ENCODE results near the gene AP3B1. TPM values are rescaled to one million over a fixed set of nuclear protein-coding genes. Genes with fewer than 3 reads are reported as not detected.

The AP3B1 gene
- total and polyA plus RNA-seq, 2 experiments from 2014 or later, result 32.1 to 46.3 TPM

DNA sequence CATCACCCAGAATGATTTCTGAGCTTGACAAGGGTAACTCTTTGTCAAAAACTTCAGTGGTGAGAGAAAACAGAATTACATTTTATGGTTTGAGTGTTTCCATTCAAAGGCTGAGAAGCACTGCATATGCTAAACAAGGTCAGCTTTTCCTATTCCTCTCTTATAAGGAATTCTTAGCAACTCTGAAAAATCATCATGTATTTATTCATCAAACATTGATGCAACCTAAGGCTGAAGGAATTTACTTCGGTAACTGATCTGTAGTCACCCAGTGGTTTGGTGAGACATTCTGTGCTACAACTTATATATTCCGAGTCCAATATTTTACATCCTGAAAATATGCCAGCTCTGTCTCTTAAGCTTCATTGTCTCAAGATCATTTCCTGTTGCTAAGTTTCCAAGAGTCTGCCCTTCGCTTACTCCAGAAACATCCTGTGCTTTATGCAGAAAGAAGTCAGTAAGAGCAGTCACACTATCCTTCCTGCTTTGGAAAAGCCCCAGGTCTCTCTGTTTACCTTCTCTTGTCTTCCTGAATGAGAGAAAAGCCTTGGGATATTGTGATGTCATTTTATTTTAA is 341.8 kb downstream of the AP3B1 start:
- no peaks in the 10 kb centered on the region for H3K36me3 Mint-ChIP-seq (ENCODE audit: low read depth)
- no peak for ATAC-seq
- no peaks in the 10 kb centered on the region for H3K9me3 Mint-ChIP-seq
- peaks cover 47% of the 10 kb centered on the region for H3K27me3 ChIP-seq (ENCODE audit: insufficient read depth)
- H3K4me3 Mint-ChIP-seq, result no peak overlapping the region
- TF ChIP-seq, protein P1, sequence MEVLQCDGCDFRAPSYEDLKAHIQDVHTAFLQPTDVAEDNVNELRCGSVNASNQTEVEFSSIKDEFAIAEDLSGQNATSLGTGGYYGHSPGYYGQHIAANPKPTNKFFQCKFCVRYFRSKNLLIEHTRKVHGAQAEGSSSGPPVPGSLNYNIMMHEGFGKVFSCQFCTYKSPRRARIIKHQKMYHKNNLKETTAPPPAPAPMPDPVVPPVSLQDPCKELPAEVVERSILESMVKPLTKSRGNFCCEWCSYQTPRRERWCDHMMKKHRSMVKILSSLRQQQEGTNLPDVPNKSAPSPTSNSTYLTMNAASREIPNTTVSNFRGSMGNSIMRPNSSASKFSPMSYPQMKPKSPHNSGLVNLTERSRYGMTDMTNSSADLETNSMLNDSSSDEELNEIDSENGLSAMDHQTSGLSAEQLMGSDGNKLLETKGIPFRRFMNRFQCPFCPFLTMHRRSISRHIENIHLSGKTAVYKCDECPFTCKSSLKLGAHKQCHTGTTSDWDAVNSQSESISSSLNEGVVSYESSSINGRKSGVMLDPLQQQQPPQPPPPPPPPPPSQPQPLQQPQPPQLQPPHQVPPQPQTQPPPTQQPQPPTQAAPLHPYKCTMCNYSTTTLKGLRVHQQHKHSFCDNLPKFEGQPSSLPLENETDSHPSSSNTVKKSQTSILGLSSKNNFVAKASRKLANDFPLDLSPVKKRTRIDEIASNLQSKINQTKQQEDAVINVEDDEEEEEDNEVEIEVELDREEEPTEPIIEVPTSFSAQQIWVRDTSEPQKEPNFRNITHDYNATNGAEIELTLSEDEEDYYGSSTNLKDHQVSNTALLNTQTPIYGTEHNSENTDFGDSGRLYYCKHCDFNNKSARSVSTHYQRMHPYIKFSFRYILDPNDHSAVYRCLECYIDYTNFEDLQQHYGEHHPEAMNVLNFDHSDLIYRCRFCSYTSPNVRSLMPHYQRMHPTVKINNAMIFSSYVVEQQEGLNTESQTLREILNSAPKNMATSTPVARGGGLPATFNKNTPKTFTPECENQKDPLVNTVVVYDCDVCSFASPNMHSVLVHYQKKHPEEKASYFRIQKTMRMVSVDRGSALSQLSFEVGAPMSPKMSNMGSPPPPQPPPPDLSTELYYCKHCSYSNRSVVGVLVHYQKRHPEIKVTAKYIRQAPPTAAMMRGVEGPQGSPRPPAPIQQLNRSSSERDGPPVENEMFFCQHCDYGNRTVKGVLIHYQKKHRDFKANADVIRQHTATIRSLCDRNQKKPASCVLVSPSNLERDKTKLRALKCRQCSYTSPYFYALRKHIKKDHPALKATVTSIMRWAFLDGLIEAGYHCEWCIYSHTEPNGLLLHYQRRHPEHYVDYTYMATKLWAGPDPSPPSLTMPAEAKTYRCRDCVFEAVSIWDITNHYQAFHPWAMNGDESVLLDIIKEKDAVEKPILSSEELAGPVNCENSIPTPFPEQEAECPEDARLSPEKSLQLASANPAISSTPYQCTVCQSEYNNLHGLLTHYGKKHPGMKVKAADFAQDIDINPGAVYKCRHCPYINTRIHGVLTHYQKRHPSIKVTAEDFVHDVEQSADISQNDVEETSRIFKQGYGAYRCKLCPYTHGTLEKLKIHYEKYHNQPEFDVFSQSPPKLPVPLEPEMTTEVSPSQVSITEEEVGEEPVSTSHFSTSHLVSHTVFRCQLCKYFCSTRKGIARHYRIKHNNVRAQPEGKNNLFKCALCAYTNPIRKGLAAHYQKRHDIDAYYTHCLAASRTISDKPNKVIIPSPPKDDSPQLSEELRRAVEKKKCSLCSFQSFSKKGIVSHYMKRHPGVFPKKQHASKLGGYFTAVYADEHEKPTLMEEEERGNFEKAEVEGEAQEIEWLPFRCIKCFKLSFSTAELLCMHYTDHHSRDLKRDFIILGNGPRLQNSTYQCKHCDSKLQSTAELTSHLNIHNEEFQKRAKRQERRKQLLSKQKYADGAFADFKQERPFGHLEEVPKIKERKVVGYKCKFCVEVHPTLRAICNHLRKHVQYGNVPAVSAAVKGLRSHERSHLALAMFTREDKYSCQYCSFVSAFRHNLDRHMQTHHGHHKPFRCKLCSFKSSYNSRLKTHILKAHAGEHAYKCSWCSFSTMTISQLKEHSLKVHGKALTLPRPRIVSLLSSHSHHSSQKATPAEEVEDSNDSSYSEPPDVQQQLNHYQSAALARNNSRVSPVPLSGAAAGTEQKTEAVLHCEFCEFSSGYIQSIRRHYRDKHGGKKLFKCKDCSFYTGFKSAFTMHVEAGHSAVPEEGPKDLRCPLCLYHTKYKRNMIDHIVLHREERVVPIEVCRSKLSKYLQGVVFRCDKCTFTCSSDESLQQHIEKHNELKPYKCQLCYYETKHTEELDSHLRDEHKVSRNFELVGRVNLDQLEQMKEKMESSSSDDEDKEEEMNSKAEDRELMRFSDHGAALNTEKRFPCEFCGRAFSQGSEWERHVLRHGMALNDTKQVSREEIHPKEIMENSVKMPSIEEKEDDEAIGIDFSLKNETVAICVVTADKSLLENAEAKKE (CRISPR knock-in tag; IDR thresholded peaks at IDR 0.05), result no peak
- TF ChIP-seq STAT1 (IDR thresholded peaks at IDR 0.05; ENCODE audit: unreplicated experiment), result no peak
- no peak for TF ChIP-seq ZNF331 (CRISPR knock-in tag; IDR thresholded peaks at IDR 0.05; ENCODE audit: low read depth)
- TF ChIP-seq, protein P2, sequence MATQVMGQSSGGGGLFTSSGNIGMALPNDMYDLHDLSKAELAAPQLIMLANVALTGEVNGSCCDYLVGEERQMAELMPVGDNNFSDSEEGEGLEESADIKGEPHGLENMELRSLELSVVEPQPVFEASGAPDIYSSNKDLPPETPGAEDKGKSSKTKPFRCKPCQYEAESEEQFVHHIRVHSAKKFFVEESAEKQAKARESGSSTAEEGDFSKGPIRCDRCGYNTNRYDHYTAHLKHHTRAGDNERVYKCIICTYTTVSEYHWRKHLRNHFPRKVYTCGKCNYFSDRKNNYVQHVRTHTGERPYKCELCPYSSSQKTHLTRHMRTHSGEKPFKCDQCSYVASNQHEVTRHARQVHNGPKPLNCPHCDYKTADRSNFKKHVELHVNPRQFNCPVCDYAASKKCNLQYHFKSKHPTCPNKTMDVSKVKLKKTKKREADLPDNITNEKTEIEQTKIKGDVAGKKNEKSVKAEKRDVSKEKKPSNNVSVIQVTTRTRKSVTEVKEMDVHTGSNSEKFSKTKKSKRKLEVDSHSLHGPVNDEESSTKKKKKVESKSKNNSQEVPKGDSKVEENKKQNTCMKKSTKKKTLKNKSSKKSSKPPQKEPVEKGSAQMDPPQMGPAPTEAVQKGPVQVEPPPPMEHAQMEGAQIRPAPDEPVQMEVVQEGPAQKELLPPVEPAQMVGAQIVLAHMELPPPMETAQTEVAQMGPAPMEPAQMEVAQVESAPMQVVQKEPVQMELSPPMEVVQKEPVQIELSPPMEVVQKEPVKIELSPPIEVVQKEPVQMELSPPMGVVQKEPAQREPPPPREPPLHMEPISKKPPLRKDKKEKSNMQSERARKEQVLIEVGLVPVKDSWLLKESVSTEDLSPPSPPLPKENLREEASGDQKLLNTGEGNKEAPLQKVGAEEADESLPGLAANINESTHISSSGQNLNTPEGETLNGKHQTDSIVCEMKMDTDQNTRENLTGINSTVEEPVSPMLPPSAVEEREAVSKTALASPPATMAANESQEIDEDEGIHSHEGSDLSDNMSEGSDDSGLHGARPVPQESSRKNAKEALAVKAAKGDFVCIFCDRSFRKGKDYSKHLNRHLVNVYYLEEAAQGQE (IDR thresholded peaks at IDR 0.05; ENCODE audit: unreplicated experiment), result no peak
- TF ChIP-seq CREB1 (CRISPR knock-in tag; IDR thresholded peaks at IDR 0.05; ENCODE audit: low read depth), result no peak
- TF ChIP-seq EZH2 (IDR thresholded peaks at IDR 0.05; ENCODE audit: low read depth, unreplicated experiment), result no peak
- TF ChIP-seq, protein P3, sequence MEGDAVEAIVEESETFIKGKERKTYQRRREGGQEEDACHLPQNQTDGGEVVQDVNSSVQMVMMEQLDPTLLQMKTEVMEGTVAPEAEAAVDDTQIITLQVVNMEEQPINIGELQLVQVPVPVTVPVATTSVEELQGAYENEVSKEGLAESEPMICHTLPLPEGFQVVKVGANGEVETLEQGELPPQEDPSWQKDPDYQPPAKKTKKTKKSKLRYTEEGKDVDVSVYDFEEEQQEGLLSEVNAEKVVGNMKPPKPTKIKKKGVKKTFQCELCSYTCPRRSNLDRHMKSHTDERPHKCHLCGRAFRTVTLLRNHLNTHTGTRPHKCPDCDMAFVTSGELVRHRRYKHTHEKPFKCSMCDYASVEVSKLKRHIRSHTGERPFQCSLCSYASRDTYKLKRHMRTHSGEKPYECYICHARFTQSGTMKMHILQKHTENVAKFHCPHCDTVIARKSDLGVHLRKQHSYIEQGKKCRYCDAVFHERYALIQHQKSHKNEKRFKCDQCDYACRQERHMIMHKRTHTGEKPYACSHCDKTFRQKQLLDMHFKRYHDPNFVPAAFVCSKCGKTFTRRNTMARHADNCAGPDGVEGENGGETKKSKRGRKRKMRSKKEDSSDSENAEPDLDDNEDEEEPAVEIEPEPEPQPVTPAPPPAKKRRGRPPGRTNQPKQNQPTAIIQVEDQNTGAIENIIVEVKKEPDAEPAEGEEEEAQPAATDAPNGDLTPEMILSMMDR (conservative IDR thresholded peaks at IDR 0.05; ENCODE audit: low read depth in 2 of 2), result no peak
- TF ChIP-seq, protein P4, sequence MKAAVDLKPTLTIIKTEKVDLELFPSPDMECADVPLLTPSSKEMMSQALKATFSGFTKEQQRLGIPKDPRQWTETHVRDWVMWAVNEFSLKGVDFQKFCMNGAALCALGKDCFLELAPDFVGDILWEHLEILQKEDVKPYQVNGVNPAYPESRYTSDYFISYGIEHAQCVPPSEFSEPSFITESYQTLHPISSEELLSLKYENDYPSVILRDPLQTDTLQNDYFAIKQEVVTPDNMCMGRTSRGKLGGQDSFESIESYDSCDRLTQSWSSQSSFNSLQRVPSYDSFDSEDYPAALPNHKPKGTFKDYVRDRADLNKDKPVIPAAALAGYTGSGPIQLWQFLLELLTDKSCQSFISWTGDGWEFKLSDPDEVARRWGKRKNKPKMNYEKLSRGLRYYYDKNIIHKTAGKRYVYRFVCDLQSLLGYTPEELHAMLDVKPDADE (IDR thresholded peaks at IDR 0.05), result no peak
- TF ChIP-seq EZH2phosphoT487 (IDR thresholded peaks at IDR 0.05; ENCODE audit: unreplicated experiment), result no peak
- no peak for TF ChIP-seq POLR2AphosphoS5 (IDR thresholded peaks at IDR 0.05; ENCODE audit: low read depth)
- TF ChIP-seq NANOG (IDR thresholded peaks at IDR 0.05; ENCODE audit: borderline replicate concordance), result no peak
- no peak for TF ChIP-seq JUNB (IDR thresholded peaks at IDR 0.05; ENCODE audit: unreplicated experiment)
- TF ChIP-seq ZNF114 (CRISPR knock-in tag; IDR thresholded peaks at IDR 0.05), result no peak
- no peaks in the 10 kb centered on the region for H3K36me3 ChIP-seq (ENCODE audit: insufficient read depth)
- peaks cover 2% of the 10 kb centered on the region; the same call in 2 of the 3 replicates for H3K4me1 Mint-ChIP-seq
- H3K4me3 ChIP-seq, result no peak overlapping the region
- H4K20me1 ChIP-seq (replicated peaks; ENCODE audit: insufficient read depth), result no peaks in the 10 kb centered on the region
- no peak overlapping the region for H3K4me2 ChIP-seq
- peaks cover 42% of the 10 kb centered on the region for H3K27me3 Mint-ChIP-seq (ENCODE audit: insufficient read depth, low read depth, poor library complexity)
- H2AFZ ChIP-seq, result no peak overlapping the region
- no peaks in the 10 kb centered on the region for H3K9me2 ChIP-seq (ENCODE audit: insufficient read depth)
- no peaks in the 10 kb centered on the region for H3K4me1 ChIP-seq (ENCODE audit: insufficient read depth)
- H3F3A ChIP-seq (replicated peaks; ENCODE audit: low read depth), result no peaks in the 10 kb centered on the region
- no peak overlapping the region for H3K27ac Mint-ChIP-seq
- H3K27ac ChIP-seq (ENCODE audit: low read depth), result no peak overlapping the region
- no peaks in the 10 kb centered on the region for H3K79me2 ChIP-seq (replicated peaks; ENCODE audit: insufficient read depth)
- no peak for DNase-seq (ENCODE audit: low spot score)

Measured in GM23338 (cell line).